ENCODE results near the gene DOCK1.

The DOCK1 gene

DNA sequence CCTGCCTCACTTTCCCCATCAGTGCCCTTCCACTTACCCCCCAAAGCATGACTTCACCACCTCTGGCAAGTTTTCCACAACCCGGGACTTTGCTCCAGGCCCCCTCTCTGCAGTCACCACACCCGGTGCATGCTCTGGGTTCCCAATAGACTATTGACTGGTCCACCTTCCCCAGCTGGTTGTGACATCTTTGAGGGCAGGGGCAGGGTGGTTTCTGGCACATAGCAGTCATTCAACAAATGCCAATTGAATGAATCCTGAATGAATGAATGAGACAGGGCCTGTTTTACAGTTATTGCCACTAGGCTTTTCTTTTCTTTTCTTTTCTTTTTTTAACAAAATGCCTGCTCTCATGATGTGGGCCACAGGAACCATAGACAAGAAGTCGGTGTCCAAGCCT, 28.8 kb upstream of the DOCK1 start:
- TF ChIP-seq, protein P1, sequence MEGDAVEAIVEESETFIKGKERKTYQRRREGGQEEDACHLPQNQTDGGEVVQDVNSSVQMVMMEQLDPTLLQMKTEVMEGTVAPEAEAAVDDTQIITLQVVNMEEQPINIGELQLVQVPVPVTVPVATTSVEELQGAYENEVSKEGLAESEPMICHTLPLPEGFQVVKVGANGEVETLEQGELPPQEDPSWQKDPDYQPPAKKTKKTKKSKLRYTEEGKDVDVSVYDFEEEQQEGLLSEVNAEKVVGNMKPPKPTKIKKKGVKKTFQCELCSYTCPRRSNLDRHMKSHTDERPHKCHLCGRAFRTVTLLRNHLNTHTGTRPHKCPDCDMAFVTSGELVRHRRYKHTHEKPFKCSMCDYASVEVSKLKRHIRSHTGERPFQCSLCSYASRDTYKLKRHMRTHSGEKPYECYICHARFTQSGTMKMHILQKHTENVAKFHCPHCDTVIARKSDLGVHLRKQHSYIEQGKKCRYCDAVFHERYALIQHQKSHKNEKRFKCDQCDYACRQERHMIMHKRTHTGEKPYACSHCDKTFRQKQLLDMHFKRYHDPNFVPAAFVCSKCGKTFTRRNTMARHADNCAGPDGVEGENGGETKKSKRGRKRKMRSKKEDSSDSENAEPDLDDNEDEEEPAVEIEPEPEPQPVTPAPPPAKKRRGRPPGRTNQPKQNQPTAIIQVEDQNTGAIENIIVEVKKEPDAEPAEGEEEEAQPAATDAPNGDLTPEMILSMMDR (conservative IDR thresholded peaks at IDR 0.05; ENCODE audit: low read length) = no peak
- TF ChIP-seq EZH2phosphoT487 (IDR thresholded peaks at IDR 0.05; ENCODE audit: borderline replicate concordance) = no peak
- Histone ChIP-seq H3K36me3 (ENCODE audit: insufficient read depth, low read length) (no peaks in the 10 kb centered on the region), H2AFZ (ENCODE audit: low read length) (no peak overlapping the region), H3K79me2 (ENCODE audit: insufficient read depth, low read length) (no peaks in the 10 kb centered on the region), H3K27me3 (ENCODE audit: insufficient read depth, low read length, poor library complexity, severe bottlenecking) (no peaks in the 10 kb centered on the region), H3K9ac (ENCODE audit: low read depth, low read length, poor library complexity, severe bottlenecking) (no peak overlapping the region), H3F3A (ENCODE audit: low read depth) (no peaks in the 10 kb centered on the region), H3K4me1 (ENCODE audit: insufficient read depth, low read length, poor library complexity, severe bottlenecking) (no peaks in the 10 kb centered on the region), H3K9me2 (replicated peaks; ENCODE audit: low read depth, low read length) (no peaks in the 10 kb centered on the region), H3K4me3 (ENCODE audit: low read length, poor library complexity, severe bottlenecking) (no peak overlapping the region), H4K20me1 (ENCODE audit: insufficient read depth, low read length, poor library complexity, severe bottlenecking) (no peaks in the 10 kb centered on the region), H3K4me2 (ENCODE audit: low read depth, low read length, poor library complexity, severe bottlenecking) (no peak overlapping the region), H3K9me3 (ENCODE audit: insufficient read depth, low read depth, low read length) (peaks cover 11% of the 10 kb centered on the region; the same call in 1 of the 2 replicates)

DNA sequence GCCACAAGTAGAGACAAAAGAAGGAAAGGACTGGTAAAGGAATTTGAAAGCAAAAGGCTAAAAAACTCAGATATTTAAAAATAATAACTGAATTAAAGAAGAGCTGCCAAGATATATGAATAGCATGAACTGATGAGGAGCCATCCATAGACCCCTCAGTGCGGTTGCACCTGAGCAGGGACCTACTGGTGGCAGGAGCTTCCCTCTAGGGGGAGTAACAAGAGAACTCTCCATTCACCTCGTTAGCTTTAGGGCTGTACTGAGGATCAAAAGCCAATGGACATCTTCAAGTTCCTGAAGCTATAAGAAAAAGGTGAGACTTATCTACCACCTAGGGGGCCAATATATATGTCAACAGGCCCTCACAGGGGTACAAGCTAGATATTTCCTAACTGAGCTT, 27.8 kb upstream of the DOCK1 start:
- H3K9ac ChIP-seq (ENCODE audit: low read depth, low read length, poor library complexity, severe bottlenecking) = no peak overlapping the region
- no peaks in the 10 kb centered on the region for H3K9me2 ChIP-seq (replicated peaks; ENCODE audit: low read depth, low read length)
- no peaks in the 10 kb centered on the region for H3F3A ChIP-seq (ENCODE audit: low read depth)
- no peak overlapping the region for H3K4me3 ChIP-seq (ENCODE audit: low read length, poor library complexity, severe bottlenecking)
- H3K4me2 ChIP-seq (ENCODE audit: low read depth, low read length, poor library complexity, severe bottlenecking) = no peak overlapping the region
- no peaks in the 10 kb centered on the region for H4K20me1 ChIP-seq (ENCODE audit: insufficient read depth, low read length, poor library complexity, severe bottlenecking)
- H3K36me3 ChIP-seq (ENCODE audit: insufficient read depth, low read length) = no peaks in the 10 kb centered on the region
- no peaks in the 10 kb centered on the region for H3K79me2 ChIP-seq (ENCODE audit: insufficient read depth, low read length)
- no peak for TF ChIP-seq EZH2phosphoT487 (IDR thresholded peaks at IDR 0.05; ENCODE audit: borderline replicate concordance)
- TF ChIP-seq, protein P1 (conservative IDR thresholded peaks at IDR 0.05; ENCODE audit: low read length) = no peak
- peaks cover 11% of the 10 kb centered on the region; the same call in 1 of the 2 replicates for H3K9me3 ChIP-seq (ENCODE audit: insufficient read depth, low read depth, low read length)
- no peak overlapping the region for H2AFZ ChIP-seq (ENCODE audit: low read length)
- no peaks in the 10 kb centered on the region for H3K4me1 ChIP-seq (ENCODE audit: insufficient read depth, low read length, poor library complexity, severe bottlenecking)
- no peaks in the 10 kb centered on the region for H3K27me3 ChIP-seq (ENCODE audit: insufficient read depth, low read length, poor library complexity, severe bottlenecking)

- H3K36me3 ChIP-seq (ENCODE audit: insufficient read depth, low read length) = no peaks in the 10 kb centered on the region
- no peak overlapping the region for H3K4me3 ChIP-seq (ENCODE audit: low read length, poor library complexity, severe bottlenecking)
- no peaks in the 10 kb centered on the region for H3F3A ChIP-seq (ENCODE audit: low read depth)
- H3K9me3 ChIP-seq (ENCODE audit: insufficient read depth, low read depth, low read length) = peaks cover 11% of the 10 kb centered on the region; the same call in 1 of the 2 replicates
- no peak overlapping the region for H2AFZ ChIP-seq (ENCODE audit: low read length)
- H3K9ac ChIP-seq (ENCODE audit: low read depth, low read length, poor library complexity, severe bottlenecking) = no peak overlapping the region
- H3K9me2 ChIP-seq (replicated peaks; ENCODE audit: low read depth, low read length) = no peaks in the 10 kb centered on the region
- no peaks in the 10 kb centered on the region for H3K79me2 ChIP-seq (ENCODE audit: insufficient read depth, low read length)
- TF ChIP-seq, protein P1 (conservative IDR thresholded peaks at IDR 0.05; ENCODE audit: low read length) = no peak
- no peak for TF ChIP-seq EZH2phosphoT487 (IDR thresholded peaks at IDR 0.05; ENCODE audit: borderline replicate concordance)
- no peak overlapping the region for H3K4me2 ChIP-seq (ENCODE audit: low read depth, low read length, poor library complexity, severe bottlenecking)
- H3K4me1 ChIP-seq (ENCODE audit: insufficient read depth, low read length, poor library complexity, severe bottlenecking) = no peaks in the 10 kb centered on the region
- H4K20me1 ChIP-seq (ENCODE audit: insufficient read depth, low read length, poor library complexity, severe bottlenecking) = no peaks in the 10 kb centered on the region
- H3K27me3 ChIP-seq (ENCODE audit: insufficient read depth, low read length, poor library complexity, severe bottlenecking) = no peaks in the 10 kb centered on the region
These were observed 26.6 kb upstream of the DOCK1 start for GRCh38 chr10:126878594-126878993.
